ENCODE measurements around the gene TTBK1. TPM values are rescaled to one million over a fixed set of nuclear protein-coding genes. Genes with fewer than 3 reads are reported as not detected.

TTBK1 gene
- total and polyA plus RNA-seq, 10 donors: 0.05 to 0.32 (median 0.09) TPM; not detected in 1

- Histone ChIP-seq H3K27ac (peak overlapping the region in 6 of 8 donors; percentile 26 to 66 (median 53)), H3K4me1 (peaks cover 0 to 42% (median 25%) of the 10 kb centered on the region in 6 donors), H3K4me3 (peak overlapping the region in 3 of 8 donors; percentile 32 to 62 (median 41)), H3K27me3 (replicated peaks in 1 of 7) (peaks cover 0 to 37% (median 11%) of the 10 kb centered on the region in 7 donors), H3K36me3 (no peaks in the 10 kb centered on the region), H3K9me3 (no peaks in the 10 kb centered on the region)
- 65 to 76% (median 75%) methylated on average over 10 of the region's 10 CpGs for WGBS, 5 donors
- intact Hi-C loops (cut with DNase I; ENCODE audit: low total_unique reads): no loop called here
- no peak for TF ChIP-seq CTCF (IDR thresholded peaks at IDR 0.05 in 8 of 11, conservative IDR thresholded peaks at IDR 0.05 in 3 of 11)
- TF ChIP-seq POLR2AphosphoS5 (IDR thresholded peaks at IDR 0.05): no peak
- TF ChIP-seq POLR2A (IDR thresholded peaks at IDR 0.05): no peak
- DNase-seq: no peak
Observed at GRCh38 chr6:43268782-43269272, 25.5 kb downstream of the TTBK1 start.

- WGBS, 5 donors: 3 to 5% (median 4%) methylated on average over 37 to 44 of the region's 44 CpGs
- Histone ChIP-seq H3K4me1 (peaks cover 0 to 42% (median 25%) of the 10 kb centered on the region in 6 donors), H3K27me3 (replicated peaks in 1 of 7) (peaks cover 0 to 44% (median 11%) of the 10 kb centered on the region in 7 donors), H3K27ac (peak overlapping the region in 6 of 8 donors; percentile 14 to 66 (median 46)), H3K9me3 (no peaks in the 10 kb centered on the region), H3K4me3 (peak overlapping the region in 7 of 8 donors; percentile 8 to 62 (median 32)), H3K36me3 (no peaks in the 10 kb centered on the region)
- no peak for DNase-seq
- TF ChIP-seq CTCF (IDR thresholded peaks at IDR 0.05 in 8 of 11, conservative IDR thresholded peaks at IDR 0.05 in 3 of 11) (no peak), POLR2AphosphoS5 (IDR thresholded peaks at IDR 0.05) (peak in 2 of 3 donors; percentile 26 to 27), POLR2A (IDR thresholded peaks at IDR 0.05) (no peak)
- intact Hi-C loops (cut with DNase I; ENCODE audit: low total_unique reads): no loop called here
Observed at GRCh38 chr6:43269273-43270007, 26.2 kb downstream of the TTBK1 start.

GRCh38 chr6:43271103-43271815, 28.0 kb downstream of the TTBK1 start:
- 72 to 86% (median 76%) methylated on average over 8 of the region's 8 CpGs for WGBS, 5 donors
- Histone ChIP-seq H3K27ac (no peak overlapping the region), H3K4me1 (peaks cover 5 to 60% (median 41%) of the 10 kb centered on the region in 6 donors), H3K27me3 (replicated peaks in 1 of 7) (peaks cover 0 to 62% (median 26%) of the 10 kb centered on the region in 7 donors), H3K36me3 (no peaks in the 10 kb centered on the region), H3K9me3 (no peaks in the 10 kb centered on the region), H3K4me3 (no peak overlapping the region)
- no peak for DNase-seq
- TF ChIP-seq CTCF (IDR thresholded peaks at IDR 0.05 in 8 of 11, conservative IDR thresholded peaks at IDR 0.05 in 3 of 11) (no peak), POLR2A (IDR thresholded peaks at IDR 0.05) (no peak), POLR2AphosphoS5 (IDR thresholded peaks at IDR 0.05) (no peak)
- intact Hi-C loops (cut with DNase I; ENCODE audit: low total_unique reads): no loop called here

GRCh38 chr6:43271944-43272343, 28.7 kb downstream of the TTBK1 start:
- no peak for DNase-seq
- Histone ChIP-seq H3K4me1 (peaks cover 8 to 67% (median 48%) of the 10 kb centered on the region in 6 donors), H3K36me3 (no peaks in the 10 kb centered on the region), H3K27ac (no peak overlapping the region), H3K4me3 (no peak overlapping the region), H3K9me3 (no peaks in the 10 kb centered on the region), H3K27me3 (replicated peaks in 1 of 7) (peaks cover 0 to 69% (median 32%) of the 10 kb centered on the region in 7 donors)
- intact Hi-C loops (cut with DNase I; ENCODE audit: low total_unique reads): no loop called here
- TF ChIP-seq CTCF (IDR thresholded peaks at IDR 0.05 in 8 of 11, conservative IDR thresholded peaks at IDR 0.05 in 3 of 11): no peak
- no peak for TF ChIP-seq POLR2A (IDR thresholded peaks at IDR 0.05)
- no peak for TF ChIP-seq POLR2AphosphoS5 (IDR thresholded peaks at IDR 0.05)
